ENCODE results near the gene IER5. TPM values are rescaled to one million over a fixed set of nuclear protein-coding genes. Genes with fewer than 3 reads are reported as not detected.

IER5 gene
- total and polyA plus RNA-seq, 2 donors (not counting 1 experiment from before 2014, with no cell fraction given): 98.1 to 166 TPM

GRCh38 chr1:181121498-181121897, 33.0 kb downstream of the IER5 start:
- Histone ChIP-seq H3K9me3 (ENCODE audit: control extremely low read depth in 1 of 3, control insufficient read depth in 2 of 3, insufficient read depth in 1 of 3, low read length in 2 of 3) (no peaks in the 10 kb centered on the region), H3K4me2 (replicated peaks; ENCODE audit: low read depth, low read length, poor library complexity, severe bottlenecking) (no peak overlapping the region), H2AFZ (ENCODE audit: insufficient read depth, low read depth, low read length, poor library complexity, severe bottlenecking) (no peak overlapping the region), H3K79me2 (ENCODE audit: control insufficient read depth, insufficient read depth, low read length) (no peaks in the 10 kb centered on the region), H3K27me3 (replicated peaks in 1 of 4; ENCODE audit: control extremely low read depth in 1 of 4, control insufficient read depth in 3 of 4, insufficient read depth in 4 of 4, low read length in 3 of 4) (no peaks in the 10 kb centered on the region), H3K36me3 (replicated peaks in 1 of 2; ENCODE audit: control extremely low read depth in 1 of 2, control insufficient read depth in 1 of 2, extremely low read depth in 1 of 2, insufficient read depth in 2 of 2, low read length in 1 of 2) (no peaks in the 10 kb centered on the region), H4K20me1 (ENCODE audit: control insufficient read depth, insufficient read depth, low read length, poor library complexity, severe bottlenecking) (no peaks in the 10 kb centered on the region), H3K4me1 (ENCODE audit: control insufficient read depth in 2 of 2, insufficient read depth in 2 of 2, low read length in 2 of 2) (peaks cover 13 to 14% of the 10 kb centered on the region in 2 donors), H3K9ac (ENCODE audit: low read length) (no peak overlapping the region), H3K27ac (ENCODE audit: low read length in 2 of 2) (no peak overlapping the region), H3K4me3 (ENCODE audit: control extremely low read depth in 1 of 5, extremely low read depth in 1 of 5, insufficient read depth in 1 of 5, low read depth in 2 of 5, low read length in 4 of 5) (no peak overlapping the region)
- ATAC-seq (ENCODE audit: low read depth): no peak
- H3K4me3 Mint-ChIP-seq: no peak overlapping the region
- peaks cover 25% of the 10 kb centered on the region for H3K4me1 Mint-ChIP-seq
- no peak for DNase-seq
- intact Hi-C loops (cut with micrococcal nuclease): no loop called here
- H3K27me3 Mint-ChIP-seq: no peaks in the 10 kb centered on the region
- POLR2A ChIA-PET: no interaction called here
- H3K9me3 Mint-ChIP-seq (ENCODE audit: insufficient read depth): no peaks in the 10 kb centered on the region
- CTCF ChIA-PET: interaction anchor here (1.7 kb wide), 1 partner anchor 10 kb away, joined by 3 read pairs; no protein-coding TSS in a partner anchor
- WGBS (ENCODE audit: insufficient coverage): 96% methylated on average over 4 of the region's 5 CpGs
- no peak overlapping the region for H3K27ac Mint-ChIP-seq
- no peak for TF ChIP-seq EZH2 (IDR thresholded peaks at IDR 0.05; ENCODE audit: borderline replicate concordance, insufficient read depth, low read depth, low read length, poor library complexity, severe bottlenecking)
- TF ChIP-seq, protein P1, sequence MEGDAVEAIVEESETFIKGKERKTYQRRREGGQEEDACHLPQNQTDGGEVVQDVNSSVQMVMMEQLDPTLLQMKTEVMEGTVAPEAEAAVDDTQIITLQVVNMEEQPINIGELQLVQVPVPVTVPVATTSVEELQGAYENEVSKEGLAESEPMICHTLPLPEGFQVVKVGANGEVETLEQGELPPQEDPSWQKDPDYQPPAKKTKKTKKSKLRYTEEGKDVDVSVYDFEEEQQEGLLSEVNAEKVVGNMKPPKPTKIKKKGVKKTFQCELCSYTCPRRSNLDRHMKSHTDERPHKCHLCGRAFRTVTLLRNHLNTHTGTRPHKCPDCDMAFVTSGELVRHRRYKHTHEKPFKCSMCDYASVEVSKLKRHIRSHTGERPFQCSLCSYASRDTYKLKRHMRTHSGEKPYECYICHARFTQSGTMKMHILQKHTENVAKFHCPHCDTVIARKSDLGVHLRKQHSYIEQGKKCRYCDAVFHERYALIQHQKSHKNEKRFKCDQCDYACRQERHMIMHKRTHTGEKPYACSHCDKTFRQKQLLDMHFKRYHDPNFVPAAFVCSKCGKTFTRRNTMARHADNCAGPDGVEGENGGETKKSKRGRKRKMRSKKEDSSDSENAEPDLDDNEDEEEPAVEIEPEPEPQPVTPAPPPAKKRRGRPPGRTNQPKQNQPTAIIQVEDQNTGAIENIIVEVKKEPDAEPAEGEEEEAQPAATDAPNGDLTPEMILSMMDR (IDR thresholded peaks at IDR 0.05): no peak

DNA sequence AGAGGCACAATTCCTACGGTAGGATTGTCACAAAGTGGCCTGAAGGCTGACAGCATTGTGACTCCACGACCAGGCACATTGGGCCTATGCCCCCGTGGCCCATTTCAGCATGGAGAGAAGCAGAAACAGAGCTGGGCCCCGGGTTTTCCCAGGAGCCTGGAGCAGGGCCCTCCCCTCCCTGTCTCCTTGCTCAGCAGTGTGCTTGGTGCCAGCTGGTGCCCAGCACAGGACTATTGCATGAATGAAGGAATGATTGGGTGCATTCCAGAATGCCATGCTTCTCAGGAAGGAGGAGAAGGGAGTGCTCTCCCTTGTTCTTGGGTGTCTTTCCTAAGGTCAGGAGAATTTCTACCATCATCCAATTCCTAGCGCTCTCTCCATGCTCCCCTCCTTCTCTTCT, 33.7 kb downstream of the IER5 start:
- POLR2A ChIA-PET: interaction anchor here (0.6 to 0.9 kb wide), 4 partner anchors 12 to 88 kb away, joined by 3 to 6 read pairs (median 4); partner anchors contain the start of gene MR1
- 94% methylated on average over 3 of the region's 5 CpGs for WGBS (ENCODE audit: insufficient coverage)

More for the DNA sequence above, 33.7 kb downstream of the IER5 start:
- TF ChIP-seq, protein P1 (IDR thresholded peaks at IDR 0.05): no peak
- TF ChIP-seq EZH2 (IDR thresholded peaks at IDR 0.05; ENCODE audit: borderline replicate concordance, insufficient read depth, low read depth, low read length, poor library complexity, severe bottlenecking): no peak
- no peaks in the 10 kb centered on the region for H3K79me2 ChIP-seq (ENCODE audit: control insufficient read depth, insufficient read depth, low read length)
- no peak overlapping the region for H3K27ac ChIP-seq (ENCODE audit: low read length in 2 of 2)
- H3K27me3 Mint-ChIP-seq: no peaks in the 10 kb centered on the region
- peaks cover 19 to 21% of the 10 kb centered on the region in 2 donors for H3K4me1 ChIP-seq (ENCODE audit: control insufficient read depth in 2 of 2, insufficient read depth in 2 of 2, low read length in 2 of 2)
- ATAC-seq (ENCODE audit: low read depth) (no peak), DNase-seq (no peak)
- no peak overlapping the region for H3K27ac Mint-ChIP-seq
- H3K9ac ChIP-seq (ENCODE audit: low read length): no peak overlapping the region
- H3K4me2 ChIP-seq (replicated peaks; ENCODE audit: low read depth, low read length, poor library complexity, severe bottlenecking): no peak overlapping the region
- no peak overlapping the region for H2AFZ ChIP-seq (ENCODE audit: insufficient read depth, low read depth, low read length, poor library complexity, severe bottlenecking)
- H3K9me3 ChIP-seq (ENCODE audit: control extremely low read depth in 1 of 3, control insufficient read depth in 2 of 3, insufficient read depth in 1 of 3, low read length in 2 of 3): no peaks in the 10 kb centered on the region
- H3K4me3 ChIP-seq (ENCODE audit: control extremely low read depth in 1 of 5, extremely low read depth in 1 of 5, insufficient read depth in 1 of 5, low read depth in 2 of 5, low read length in 4 of 5): no peak overlapping the region
- H3K9me3 Mint-ChIP-seq (ENCODE audit: insufficient read depth): no peaks in the 10 kb centered on the region
- peaks cover 31% of the 10 kb centered on the region for H3K4me1 Mint-ChIP-seq
- no peak overlapping the region for H3K4me3 Mint-ChIP-seq
- no peaks in the 10 kb centered on the region for H3K36me3 ChIP-seq (replicated peaks in 1 of 2; ENCODE audit: control extremely low read depth in 1 of 2, control insufficient read depth in 1 of 2, extremely low read depth in 1 of 2, insufficient read depth in 2 of 2, low read length in 1 of 2)
- intact Hi-C loops (cut with micrococcal nuclease): no loop called here
- CTCF ChIA-PET: interaction anchor here (1.7 kb wide), 2 partner anchors 11 to 19 kb away, joined by 3 to 5 read pairs; no protein-coding TSS in a partner anchor
- no peaks in the 10 kb centered on the region for H4K20me1 ChIP-seq (ENCODE audit: control insufficient read depth, insufficient read depth, low read length, poor library complexity, severe bottlenecking)
- H3K27me3 ChIP-seq (replicated peaks in 1 of 4; ENCODE audit: control extremely low read depth in 1 of 4, control insufficient read depth in 3 of 4, insufficient read depth in 4 of 4, low read length in 3 of 4): no peaks in the 10 kb centered on the region
